ENCODE results near the gene HECW1. TPM values are rescaled to one million over a fixed set of nuclear protein-coding genes. Genes with fewer than 3 reads are reported as not detected.
"Not testable (repeated sequence)": the region's sequence is repeated elsewhere in the genome, so short reads cannot be mapped to it uniquely, and the experiment has no call there.

HECW1 gene
- total and polyA plus RNA-seq, 10 of the 15 experiments (the other 5 are each of a cell fraction or from before 2014, with no cell fraction given): under 0.01 to 0.31 (median 0.04) TPM; not detected in 3

DNA sequence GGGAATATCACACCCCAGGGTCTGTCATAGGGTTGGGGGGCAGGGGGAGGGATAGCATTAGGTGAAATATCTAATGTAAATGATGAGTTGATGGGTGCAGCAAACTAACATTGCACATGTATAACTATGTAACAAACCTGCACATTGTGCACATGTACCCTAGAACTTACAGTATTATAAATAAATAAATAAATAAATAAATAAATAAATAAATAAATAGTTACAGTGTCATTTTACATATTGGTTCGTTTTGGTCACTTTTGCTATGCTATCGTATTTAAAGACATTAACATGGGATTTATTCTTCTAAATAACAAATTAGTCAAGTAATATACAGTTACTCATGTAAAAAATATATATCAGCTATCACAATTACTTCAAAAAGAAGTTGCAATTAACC lies 228.7 kb downstream of the HECW1 start:
- Histone ChIP-seq H3K36me3 (ENCODE audit: control insufficient read depth in 2 of 2, insufficient read depth in 2 of 2, low read length in 1 of 2) (no peaks in the 10 kb centered on the region), H3K79me2 (ENCODE audit: control insufficient read depth, insufficient read depth, low read length) (no peaks in the 10 kb centered on the region), H2AFZ (ENCODE audit: control insufficient read depth, low read depth, low read length) (no peak overlapping the region), H3K4me3 (no peak overlapping the region), H3K9me3 (replicated peaks; ENCODE audit: control insufficient read depth, insufficient read depth, low read length) (no peaks in the 10 kb centered on the region), H3K27me3 (replicated peaks in 1 of 2; ENCODE audit: control insufficient read depth in 2 of 2, insufficient read depth in 2 of 2, low read length in 1 of 2) (no peaks in the 10 kb centered on the region), H3K27ac (ENCODE audit: control insufficient read depth, insufficient read depth) (no peak overlapping the region), H4K20me1 (ENCODE audit: control insufficient read depth, insufficient read depth) (no peaks in the 10 kb centered on the region), H3K4me2 (ENCODE audit: control insufficient read depth, insufficient read depth) (no peak overlapping the region), H3K4me1 (ENCODE audit: control insufficient read depth, insufficient read depth, low read length) (no peaks in the 10 kb centered on the region), H3K9ac (ENCODE audit: control insufficient read depth, insufficient read depth, low read length) (no peak overlapping the region)
- in situ Hi-C loops (cut with MboI) (no loop called here), intact Hi-C loops (cut with micrococcal nuclease; ENCODE audit: unreplicated experiment) (no loop called here)
- TF ChIP-seq RCOR1 (conservative IDR thresholded peaks at IDR 0.05; ENCODE audit: low read depth, low read length): no peak
- no peak for TF ChIP-seq PRDM15 (CRISPR knock-in tag; IDR thresholded peaks at IDR 0.05)
- TF ChIP-seq MYC (IDR thresholded peaks at IDR 0.05; ENCODE audit: insufficient read depth, insufficient read length, insufficient replicate concordance, low read length, severe bottlenecking): no peak
- no peak for FAIRE-seq
- ChIA-PET RAD21 (ENCODE audit: unreplicated experiment) (no interaction called here), POLR2A (no interaction called here), CTCF (no interaction called here), SMC1A (ENCODE audit: uncharacterized antibody, unreplicated experiment) (no interaction called here)
- BruUV-seq (replicated peaks): no TSS peak
- WGBS (ENCODE audit: insufficient coverage, insufficient replicate concordance, low lambda C conversion rate, missing lambda C conversion rate): 3% methylated on average over 2 of the region's 2 CpGs
- no peak for ATAC-seq
- no peak for DNase-seq (ENCODE audit: low read depth, low spot score)

GRCh38 chr7:43343417-43343816 lies 231.0 kb downstream of the HECW1 start:
- DNase-seq (ENCODE audit: low read depth, low spot score); intact Hi-C loops (cut with micrococcal nuclease; ENCODE audit: unreplicated experiment); H3K9ac ChIP-seq (ENCODE audit: control insufficient read depth, insufficient read depth, low read length); POLR2A ChIA-PET; H3K4me1 ChIP-seq (ENCODE audit: control insufficient read depth, insufficient read depth, low read length); ATAC-seq; SMC1A ChIA-PET (ENCODE audit: uncharacterized antibody, unreplicated experiment); H3K27ac ChIP-seq (ENCODE audit: control insufficient read depth, insufficient read depth); H3K9me3 ChIP-seq (replicated peaks; ENCODE audit: control insufficient read depth, insufficient read depth, low read length); in situ Hi-C loops (cut with MboI); H3K27me3 ChIP-seq (replicated peaks in 1 of 2; ENCODE audit: control insufficient read depth in 2 of 2, insufficient read depth in 2 of 2, low read length in 1 of 2); FAIRE-seq; CTCF ChIA-PET; H3K79me2 ChIP-seq (ENCODE audit: control insufficient read depth, insufficient read depth, low read length); RAD21 ChIA-PET (ENCODE audit: unreplicated experiment); H3K4me2 ChIP-seq (ENCODE audit: control insufficient read depth, insufficient read depth); BruUV-seq (replicated peaks); H3K36me3 ChIP-seq (ENCODE audit: control insufficient read depth in 2 of 2, insufficient read depth in 2 of 2, low read length in 1 of 2); H4K20me1 ChIP-seq (ENCODE audit: control insufficient read depth, insufficient read depth); H3K4me3 ChIP-seq; H2AFZ ChIP-seq (ENCODE audit: control insufficient read depth, low read depth, low read length): not testable (repeated sequence)
- WGBS (ENCODE audit: insufficient coverage, insufficient replicate concordance, low lambda C conversion rate, missing lambda C conversion rate): 53% methylated on average over 4 of the region's 4 CpGs

DNA sequence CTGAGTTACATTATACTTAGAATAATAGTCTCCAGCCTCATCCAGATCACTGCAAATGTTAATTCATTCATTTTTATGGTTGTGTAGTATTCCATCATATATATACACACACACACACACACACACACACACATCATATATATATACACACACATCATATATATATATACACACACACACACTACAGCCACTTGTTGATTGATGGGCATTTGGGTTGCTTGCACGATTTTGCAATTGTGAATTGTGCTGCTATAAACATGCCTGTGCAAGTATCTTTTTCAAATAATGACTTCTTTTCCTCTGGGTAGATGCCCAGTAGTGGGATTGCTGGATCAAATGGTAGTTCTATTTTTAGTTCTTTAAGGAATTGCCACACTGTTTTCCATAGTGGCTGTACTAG lies 233.2 kb downstream of the HECW1 start:
- H3K27me3 ChIP-seq (replicated peaks in 1 of 2; ENCODE audit: control insufficient read depth in 2 of 2, insufficient read depth in 2 of 2, low read length in 1 of 2); H4K20me1 ChIP-seq (ENCODE audit: control insufficient read depth, insufficient read depth); DNase-seq (ENCODE audit: low read depth, low spot score); H3K9me3 ChIP-seq (replicated peaks; ENCODE audit: control insufficient read depth, insufficient read depth, low read length); H3K79me2 ChIP-seq (ENCODE audit: control insufficient read depth, insufficient read depth, low read length); ATAC-seq; H3K4me1 ChIP-seq (ENCODE audit: control insufficient read depth, insufficient read depth, low read length); SMC1A ChIA-PET (ENCODE audit: uncharacterized antibody, unreplicated experiment); H2AFZ ChIP-seq (ENCODE audit: control insufficient read depth, low read depth, low read length); CTCF ChIA-PET; H3K4me2 ChIP-seq (ENCODE audit: control insufficient read depth, insufficient read depth); RAD21 ChIA-PET (ENCODE audit: unreplicated experiment); in situ Hi-C loops (cut with MboI); H3K4me3 ChIP-seq; FAIRE-seq; H3K9ac ChIP-seq (ENCODE audit: control insufficient read depth, insufficient read depth, low read length); H3K27ac ChIP-seq (ENCODE audit: control insufficient read depth, insufficient read depth); BruUV-seq (replicated peaks); intact Hi-C loops (cut with micrococcal nuclease; ENCODE audit: unreplicated experiment); POLR2A ChIA-PET; H3K36me3 ChIP-seq (ENCODE audit: control insufficient read depth in 2 of 2, insufficient read depth in 2 of 2, low read length in 1 of 2): not testable (repeated sequence)
- WGBS (ENCODE audit: insufficient coverage, insufficient replicate concordance, low lambda C conversion rate, missing lambda C conversion rate): 0% methylated on average over 1 of the region's 1 CpG

Measured in GM12878 (cell line).